Lower leg skin (tissue), 3 donors: Measurements from ENCODE around the gene MLH1.

Experiments
- CTCF ChIP-seq, 3 donors: fragments of 450-650 bp; IDR thresholded peaks; one replicate each; pipeline ENCODE4 v1.5.1; 2016; ENCODE audit warnings: antibody characterized with exemption in 3 of 3, mild to moderate bottlenecking in 3 of 3, moderate library complexity in 2 of 3
- POLR2A ChIP-seq, 2 donors: fragments of 450-650 bp; IDR thresholded peaks; one replicate each; pipeline ENCODE4 v1.6.1; 2016 to 2017; ENCODE audit warnings: antibody characterized with exemption in 2 of 2, mild to moderate bottlenecking in 1 of 2, moderate library complexity in 1 of 2

GRCh38 chr3:37030588-37030987, 37.3 kb downstream of the MLH1 start:
- no peak for TF ChIP-seq CTCF (IDR thresholded peaks at IDR 0.05)
- no peak for TF ChIP-seq POLR2A (IDR thresholded peaks at IDR 0.05)
